AG04450 (cell line): Measurements from ENCODE around the gene HES1. TPM values are rescaled to one million over a fixed set of nuclear protein-coding genes. Genes with fewer than 3 reads are reported as not detected.

ENCODE experiments used
- CTCF ChIA-PET: fragments of 300-600, 350-600 bp; formaldehyde crosslinking; extraction: SDS; loops from one replicate; lab custom pipeline; 2022; ENCODE audit warnings: antibody characterized with exemption, inconsistent platforms; lab: Charles Lee
- POLR2A ChIA-PET: fragments of 350-600 bp; formaldehyde crosslinking; extraction: SDS; loops from one replicate; lab custom pipeline; 2021; ENCODE audit warnings: antibody characterized with exemption, inconsistent platforms; lab: Yijun Ruan, JAX
- DNase-seq: peaks from one replicate; pipeline ENCODE4 v3.0.0-alpha.2; 2011; ENCODE audit warnings: low read depth, low spot score
- H3K27ac ChIP-seq: one replicate; pipeline ENCODE4 v1.5.1; 2012; ENCODE audit warnings: low read depth, low read length, control low read depth
- H3K27me3 ChIP-seq: one replicate; pipeline ENCODE4 v1.6.0; 2012; ENCODE audit warnings: low read length; ENCODE audit not compliant: control insufficient read depth, insufficient read depth
- H3K4me3 ChIP-seq: 2 replicates; pipeline ENCODE4 v1.5.1; 2011; ENCODE audit warnings: mild to moderate bottlenecking, low read depth, low read length, control low read depth
- H3K9me3 ChIP-seq: 2 replicates; pipeline ENCODE4 v1.5.1; 2012; ENCODE audit warnings: low read length; ENCODE audit not compliant: control insufficient read depth, insufficient read depth
- CTCF ChIP-seq: IDR thresholded peaks from 2 replicates; pipeline ENCODE4 v1.5.1; 2011; ENCODE audit warnings: low read depth, low read length, control low read depth, inconsistent platforms
- polyA plus RNA-seq: library from polyadenylated mRNA; depleted of rRNA; stranded (reverse); fragments of >200 nt; gene quantifications from 2 replicates; pipeline ENCODE4 v1.2.3, GENCODE V29; 2011; rRNA removed
- small RNA-seq: library from RNA; depleted of rRNA; stranded (forward); fragments of <200 nt; gene quantifications from one replicate; pipeline ENCODE3, GENCODE V24; 2012; ENCODE audit warnings: low read depth; ENCODE audit not compliant: insufficient read length

Gene HES1
- polyA plus RNA-seq, 1 experiment = 1.3 TPM

- Histone ChIP-seq H3K4me3 (no peak overlapping the region), H3K27ac (no peak overlapping the region), H3K9me3 (no peaks in the 10 kb centered on the region), H3K27me3 (peaks cover 24% of the 10 kb centered on the region)
- POLR2A ChIA-PET = no interaction called here
- no peak for DNase-seq
- no peak for TF ChIP-seq CTCF
- CTCF ChIA-PET = no interaction called here
Observed at GRCh38 chr3:194183271-194183670, 47.3 kb downstream of the HES1 start.

- Histone ChIP-seq H3K27ac (no peak overlapping the region), H3K9me3 (no peaks in the 10 kb centered on the region), H3K4me3 (no peak overlapping the region), H3K27me3 (peaks cover 21% of the 10 kb centered on the region)
- DNase-seq = no peak
- ChIA-PET CTCF (no interaction called here), POLR2A (no interaction called here)
- no peak for TF ChIP-seq CTCF
Observed at GRCh38 chr3:194184265-194184751, 48.4 kb downstream of the HES1 start.

- TF ChIP-seq CTCF = no peak
- POLR2A ChIA-PET = no interaction called here
- CTCF ChIA-PET = no interaction called here
Observed at GRCh38 chr3:194184801-194185200, 48.9 kb downstream of the HES1 start.

GRCh38 chr3:194185221-194185620, 49.3 kb downstream of the HES1 start:
- Histone ChIP-seq H3K9me3 (no peaks in the 10 kb centered on the region), H3K4me3 (no peak overlapping the region), H3K27me3 (peaks cover 21% of the 10 kb centered on the region), H3K27ac (no peak overlapping the region)
- ChIA-PET CTCF (no interaction called here), POLR2A (no interaction called here)
- no peak for TF ChIP-seq CTCF
- no peak for DNase-seq

More at GRCh38 chr3:194184801-194185200, 48.9 kb downstream of the HES1 start:
- H3K27me3 ChIP-seq = peaks cover 21% of the 10 kb centered on the region
- H3K4me3 ChIP-seq = no peak overlapping the region
- H3K9me3 ChIP-seq = no peaks in the 10 kb centered on the region
- DNase-seq = no peak
- no peak overlapping the region for H3K27ac ChIP-seq

- POLR2A ChIA-PET = no interaction called here
Observed at GRCh38 chr3:194187233-194187944, 51.4 kb downstream of the HES1 start.

More at GRCh38 chr3:194187233-194187944, 51.4 kb downstream of the HES1 start:
- H3K4me3 ChIP-seq = no peak overlapping the region
- H3K27me3 ChIP-seq = peaks cover 15% of the 10 kb centered on the region
- no peak overlapping the region for H3K27ac ChIP-seq
- CTCF ChIA-PET = no interaction called here
- no peak for TF ChIP-seq CTCF
- DNase-seq = no peak
- no peaks in the 10 kb centered on the region for H3K9me3 ChIP-seq

Small RNA genes within 50 kb of the gene (small RNA-seq; reads per million reads assigned to genes)
- not detected for gene RN7SL215P

Other genes starting within 250 kb of the HES1 start
- gene CPN2, start 215.2 kb downstream of the HES1 start, polyA plus RNA-seq = not detected in 2 replicates
- 4.9 and 5.7 TPM in 2 replicates for gene LRRC15, start 233.6 kb downstream of the HES1 start, polyA plus RNA-seq